Nephron progenitor cell (in vitro differentiated cells): ENCODE results near the gene BCL11B.

Experiments used
- DNase-seq: peaks from one replicate; pipeline ENCODE4 v3.0.0; 2021
- H3K27ac Mint-ChIP-seq: 2 replicates; pipeline ENCODE4 v1.8.0; 2021; ENCODE audit warnings: mild to moderate bottlenecking, moderate library complexity, mixed read lengths
- H3K27me3 Mint-ChIP-seq: 2 replicates; pipeline ENCODE4 v1.8.0; 2021; ENCODE audit warnings: mild to moderate bottlenecking, low read depth, mixed read lengths; ENCODE audit not compliant: poor library complexity
- H3K36me3 Mint-ChIP-seq: 2 replicates; pipeline ENCODE4 v1.8.0; 2021; ENCODE audit warnings: low read depth, mixed read lengths
- H3K4me1 Mint-ChIP-seq: 2 replicates; pipeline ENCODE4 v1.8.0; 2021; ENCODE audit warnings: mixed read lengths
- H3K4me3 Mint-ChIP-seq: 2 replicates; pipeline ENCODE4 v1.8.0; 2021; ENCODE audit warnings: mild to moderate bottlenecking, moderate library complexity, mixed read lengths
- H3K9me3 Mint-ChIP-seq: 2 replicates; pipeline ENCODE4 v1.8.0; 2021; ENCODE audit warnings: mild to moderate bottlenecking, moderate library complexity, mixed read lengths
- TF ChIP-seq, protein P1 (sequence below): fragments of 200-600 bp; sonication (generic); IDR thresholded peaks from 2 replicates; pipeline ENCODE4 v1.5.0; 2021; ENCODE audit warnings: antibody characterized with exemption

The BCL11B gene

DNA sequence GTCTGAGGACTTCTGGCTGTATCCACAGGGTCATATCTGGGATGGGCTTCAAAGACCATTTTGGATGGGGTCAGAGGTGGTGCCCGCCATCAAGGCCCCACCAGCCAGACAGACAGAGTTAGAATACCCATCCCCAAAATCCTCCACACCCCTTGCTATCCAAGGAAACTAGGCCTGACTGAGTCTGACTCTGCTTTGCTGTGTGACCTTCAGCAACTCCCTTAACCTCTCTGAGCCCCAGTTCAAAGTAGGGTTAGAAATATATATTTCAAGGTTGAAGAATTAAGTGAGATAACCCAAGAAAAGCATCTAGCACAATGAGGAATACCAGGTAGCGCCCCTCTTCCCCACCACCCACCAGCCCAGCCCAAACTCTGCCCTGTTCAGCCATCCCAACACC is 20.3 kb downstream of the BCL11B start:
- Mint-ChIP-seq H3K4me1 (peaks cover 34% of the 10 kb centered on the region), H3K9me3 (no peaks in the 10 kb centered on the region), H3K27me3 (peaks cover 92% of the 10 kb centered on the region), H3K4me3 (no peak overlapping the region), H3K27ac (no peak overlapping the region), H3K36me3 (no peaks in the 10 kb centered on the region)
- no peak for DNase-seq
- TF ChIP-seq, protein P1, sequence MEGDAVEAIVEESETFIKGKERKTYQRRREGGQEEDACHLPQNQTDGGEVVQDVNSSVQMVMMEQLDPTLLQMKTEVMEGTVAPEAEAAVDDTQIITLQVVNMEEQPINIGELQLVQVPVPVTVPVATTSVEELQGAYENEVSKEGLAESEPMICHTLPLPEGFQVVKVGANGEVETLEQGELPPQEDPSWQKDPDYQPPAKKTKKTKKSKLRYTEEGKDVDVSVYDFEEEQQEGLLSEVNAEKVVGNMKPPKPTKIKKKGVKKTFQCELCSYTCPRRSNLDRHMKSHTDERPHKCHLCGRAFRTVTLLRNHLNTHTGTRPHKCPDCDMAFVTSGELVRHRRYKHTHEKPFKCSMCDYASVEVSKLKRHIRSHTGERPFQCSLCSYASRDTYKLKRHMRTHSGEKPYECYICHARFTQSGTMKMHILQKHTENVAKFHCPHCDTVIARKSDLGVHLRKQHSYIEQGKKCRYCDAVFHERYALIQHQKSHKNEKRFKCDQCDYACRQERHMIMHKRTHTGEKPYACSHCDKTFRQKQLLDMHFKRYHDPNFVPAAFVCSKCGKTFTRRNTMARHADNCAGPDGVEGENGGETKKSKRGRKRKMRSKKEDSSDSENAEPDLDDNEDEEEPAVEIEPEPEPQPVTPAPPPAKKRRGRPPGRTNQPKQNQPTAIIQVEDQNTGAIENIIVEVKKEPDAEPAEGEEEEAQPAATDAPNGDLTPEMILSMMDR: no peak

DNA sequence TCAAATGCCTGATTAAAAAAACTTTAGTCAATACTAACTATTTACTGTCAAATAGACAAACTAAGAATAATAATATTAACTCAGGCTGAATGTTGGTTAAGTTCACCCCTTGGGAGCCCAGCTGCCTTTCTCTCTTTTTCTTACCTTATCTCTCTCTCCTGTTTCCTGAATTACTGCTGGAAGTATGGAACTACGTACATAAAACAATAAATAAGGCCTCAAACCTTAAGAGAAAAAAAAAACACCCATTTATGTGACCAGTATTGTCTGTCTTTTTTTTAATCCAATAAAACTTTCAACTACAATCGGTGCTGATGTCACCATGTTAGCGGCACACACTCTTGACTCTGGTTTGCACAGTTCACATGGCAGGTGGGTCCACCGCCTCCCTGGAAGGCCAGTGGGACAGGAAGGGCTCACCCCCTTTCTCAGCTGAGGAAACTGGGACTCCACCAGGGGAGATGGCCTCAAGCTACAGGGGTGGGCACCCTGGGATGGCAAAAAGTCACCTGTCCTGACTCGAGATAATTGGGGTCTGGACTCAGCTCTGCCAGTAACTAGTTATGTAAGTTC is 21.3 kb downstream of the BCL11B start:
- H3K27me3 Mint-ChIP-seq: peaks cover 87% of the 10 kb centered on the region
- TF ChIP-seq, protein P1: no peak
- H3K27ac Mint-ChIP-seq: no peak overlapping the region
- DNase-seq: no peak
- H3K36me3 Mint-ChIP-seq: no peaks in the 10 kb centered on the region
- peaks cover 37% of the 10 kb centered on the region for H3K4me1 Mint-ChIP-seq
- no peaks in the 10 kb centered on the region for H3K9me3 Mint-ChIP-seq
- H3K4me3 Mint-ChIP-seq: no peak overlapping the region

DNA sequence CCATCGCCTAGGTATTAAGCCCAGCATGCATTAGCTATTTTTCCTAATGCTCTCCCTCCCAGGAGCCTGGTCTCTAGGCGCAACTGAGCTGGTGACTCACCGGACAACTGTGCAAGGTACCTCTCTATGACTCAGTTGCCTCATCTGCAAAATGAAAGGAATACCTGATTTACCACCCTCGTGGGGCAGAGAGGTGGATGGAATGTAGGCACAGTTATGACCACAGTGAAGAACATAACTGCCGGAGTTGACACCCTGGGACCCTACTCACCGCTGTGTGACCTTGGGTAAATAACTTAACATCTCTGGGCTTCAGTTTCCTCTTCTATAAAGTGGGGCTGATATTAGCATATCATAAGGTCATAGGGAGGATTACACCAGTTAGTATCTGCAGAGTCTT is 22.6 kb downstream of the BCL11B start:
- Mint-ChIP-seq H3K9me3 (no peaks in the 10 kb centered on the region), H3K4me3 (no peak overlapping the region), H3K4me1 (peaks cover 42% of the 10 kb centered on the region), H3K27me3 (peaks cover 90% of the 10 kb centered on the region), H3K36me3 (no peaks in the 10 kb centered on the region), H3K27ac (no peak overlapping the region)
- TF ChIP-seq, protein P1: no peak
- DNase-seq: no peak

DNA sequence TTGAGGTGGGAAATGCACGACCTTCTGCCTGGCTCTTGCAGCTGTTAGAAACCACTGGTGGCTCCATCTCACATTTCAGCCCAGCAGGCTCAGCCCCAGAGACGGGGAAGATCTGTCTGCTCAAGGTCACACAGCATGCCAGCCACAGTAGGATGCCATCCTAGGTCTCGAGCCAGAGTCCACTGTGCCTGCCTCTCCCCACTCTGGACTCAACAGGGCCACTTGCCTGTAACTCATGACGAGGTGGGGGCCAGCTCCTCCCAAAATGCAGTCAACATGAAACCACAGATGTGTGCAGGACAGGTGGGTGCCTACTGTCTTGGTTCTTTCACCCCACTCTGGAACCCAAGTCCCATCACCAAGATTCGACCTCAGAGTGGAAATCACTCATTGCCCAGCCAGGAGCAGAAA is 23.2 kb downstream of the BCL11B start:
- no peaks in the 10 kb centered on the region for H3K36me3 Mint-ChIP-seq
- peaks cover 42% of the 10 kb centered on the region for H3K4me1 Mint-ChIP-seq
- no peak for DNase-seq
- TF ChIP-seq, protein P1: no peak
- H3K4me3 Mint-ChIP-seq: no peak overlapping the region
- peaks cover 90% of the 10 kb centered on the region for H3K27me3 Mint-ChIP-seq
- H3K9me3 Mint-ChIP-seq: no peaks in the 10 kb centered on the region
- H3K27ac Mint-ChIP-seq: no peak overlapping the region

DNA sequence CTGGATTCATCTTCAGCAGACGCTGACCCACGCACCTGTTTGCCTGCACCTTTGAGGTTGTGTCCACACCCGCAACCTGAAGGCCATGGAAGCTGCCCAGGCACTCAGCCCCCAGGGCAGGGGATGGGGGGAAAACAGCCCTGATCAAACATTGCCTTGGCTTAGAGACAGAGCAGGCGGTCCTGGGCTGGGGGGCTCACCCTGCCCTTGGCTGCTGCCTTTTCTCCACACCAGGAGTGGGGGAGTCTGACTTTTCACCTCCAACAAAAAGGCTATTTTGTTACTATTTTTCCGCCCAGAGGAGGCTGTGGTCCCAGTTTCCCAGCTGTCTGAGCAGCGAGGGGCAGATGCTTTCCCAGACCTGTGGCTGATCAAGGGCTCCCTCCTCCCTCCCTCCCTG is 24.2 kb downstream of the BCL11B start:
- TF ChIP-seq, protein P1: no peak
- no peak overlapping the region for H3K4me3 Mint-ChIP-seq
- no peaks in the 10 kb centered on the region for H3K36me3 Mint-ChIP-seq
- DNase-seq: no peak
- peaks cover 44% of the 10 kb centered on the region for H3K4me1 Mint-ChIP-seq
- H3K27me3 Mint-ChIP-seq: peaks cover 90% of the 10 kb centered on the region
- no peak overlapping the region for H3K27ac Mint-ChIP-seq
- no peaks in the 10 kb centered on the region for H3K9me3 Mint-ChIP-seq

DNA sequence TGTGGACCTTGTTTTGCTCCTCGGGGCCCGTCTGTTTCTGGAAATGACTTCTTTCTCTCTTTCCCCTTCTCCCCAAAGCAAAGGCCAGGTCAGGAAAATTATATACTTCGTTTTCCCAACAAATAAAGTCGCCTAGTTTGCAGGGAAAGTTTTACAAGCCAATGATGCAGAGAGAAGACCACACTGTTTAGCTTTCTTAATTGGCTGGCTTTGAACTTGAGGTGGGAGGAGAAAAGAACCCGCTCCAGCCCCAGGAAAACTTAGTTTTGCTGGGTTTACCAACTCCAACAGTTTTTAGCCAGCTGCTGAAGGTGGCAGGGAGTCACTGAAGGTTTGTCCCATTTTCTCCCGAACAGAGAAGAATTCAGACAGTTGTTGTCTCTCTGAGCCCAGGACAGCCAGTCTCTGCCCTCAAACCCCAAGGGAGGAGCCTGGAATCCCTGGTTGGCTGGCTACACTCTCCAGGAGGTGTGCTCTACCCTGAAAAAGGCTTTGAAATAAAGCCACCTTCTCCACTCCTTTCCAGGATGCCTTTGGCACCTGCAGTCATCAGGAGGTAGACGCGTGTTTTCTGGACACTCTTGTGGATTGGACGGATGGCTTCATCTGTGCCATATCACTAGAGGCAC is 24.8 kb downstream of the BCL11B start:
- TF ChIP-seq, protein P1: no peak
- peaks cover 90% of the 10 kb centered on the region for H3K27me3 Mint-ChIP-seq
- no peaks in the 10 kb centered on the region for H3K36me3 Mint-ChIP-seq
- no peak overlapping the region for H3K27ac Mint-ChIP-seq
- H3K4me1 Mint-ChIP-seq: peaks cover 49% of the 10 kb centered on the region
- peak overlapping the region; percentile 76 for H3K4me3 Mint-ChIP-seq
- no peak for DNase-seq
- H3K9me3 Mint-ChIP-seq: no peaks in the 10 kb centered on the region
